ENCODE data around the gene CFAP73. TPM values are rescaled to one million over a fixed set of nuclear protein-coding genes. Genes with fewer than 3 reads are reported as not detected.

The CFAP73 gene
- total RNA-seq, 1 donor from 2014 or later = not detected

- DNase-seq (ENCODE audit: low read depth) = no peak
- no peak overlapping the region for H3K4me3 ChIP-seq (ENCODE audit: low read depth, low read length)
- no peak for TF ChIP-seq CTCF (conservative IDR thresholded peaks at IDR 0.05; ENCODE audit: low read depth, low read length)
These were observed 14.5 kb downstream of the CFAP73 start for GRCh38 chr12:113164014-113164413.

- no peak for TF ChIP-seq CTCF (conservative IDR thresholded peaks at IDR 0.05; ENCODE audit: low read depth, low read length)
- H3K4me3 ChIP-seq (ENCODE audit: low read depth, low read length) = no peak overlapping the region
- no peak for DNase-seq (ENCODE audit: low read depth)
These were observed 16.3 kb downstream of the CFAP73 start for GRCh38 chr12:113165521-113166450.

- H3K4me3 ChIP-seq (ENCODE audit: low read depth, low read length) = no peak overlapping the region
- TF ChIP-seq CTCF (conservative IDR thresholded peaks at IDR 0.05; ENCODE audit: low read depth, low read length) = no peak
- no peak for DNase-seq (ENCODE audit: low read depth)
These were observed 18.3 kb downstream of the CFAP73 start for GRCh38 chr12:113167868-113168267.

- TF ChIP-seq CTCF (conservative IDR thresholded peaks at IDR 0.05; ENCODE audit: low read depth, low read length) = no peak
- no peak overlapping the region for H3K4me3 ChIP-seq (ENCODE audit: low read depth, low read length)
- DNase-seq (ENCODE audit: low read depth) = no peak
These were observed 20.2 kb downstream of the CFAP73 start for GRCh38 chr12:113169697-113170096.

- no peak overlapping the region for H3K4me3 ChIP-seq (ENCODE audit: low read depth, low read length)
- TF ChIP-seq CTCF (conservative IDR thresholded peaks at IDR 0.05; ENCODE audit: low read depth, low read length) = no peak
- DNase-seq (ENCODE audit: low read depth) = no peak
These were observed 20.9 kb downstream of the CFAP73 start for GRCh38 chr12:113170457-113170856.

- DNase-seq (ENCODE audit: low read depth) = no peak
- no peak for TF ChIP-seq CTCF (conservative IDR thresholded peaks at IDR 0.05; ENCODE audit: low read depth, low read length)
- H3K4me3 ChIP-seq (ENCODE audit: low read depth, low read length) = no peak overlapping the region
These were observed 21.4 kb downstream of the CFAP73 start for GRCh38 chr12:113170926-113171325.

- no peak for DNase-seq (ENCODE audit: low read depth)
- no peak for TF ChIP-seq CTCF (conservative IDR thresholded peaks at IDR 0.05; ENCODE audit: low read depth, low read length)
- no peak overlapping the region for H3K4me3 ChIP-seq (ENCODE audit: low read depth, low read length)
These were observed 22.0 kb downstream of the CFAP73 start for GRCh38 chr12:113171543-113171942.
